ENCODE data around the gene PRR7.

The PRR7 gene

DNA sequence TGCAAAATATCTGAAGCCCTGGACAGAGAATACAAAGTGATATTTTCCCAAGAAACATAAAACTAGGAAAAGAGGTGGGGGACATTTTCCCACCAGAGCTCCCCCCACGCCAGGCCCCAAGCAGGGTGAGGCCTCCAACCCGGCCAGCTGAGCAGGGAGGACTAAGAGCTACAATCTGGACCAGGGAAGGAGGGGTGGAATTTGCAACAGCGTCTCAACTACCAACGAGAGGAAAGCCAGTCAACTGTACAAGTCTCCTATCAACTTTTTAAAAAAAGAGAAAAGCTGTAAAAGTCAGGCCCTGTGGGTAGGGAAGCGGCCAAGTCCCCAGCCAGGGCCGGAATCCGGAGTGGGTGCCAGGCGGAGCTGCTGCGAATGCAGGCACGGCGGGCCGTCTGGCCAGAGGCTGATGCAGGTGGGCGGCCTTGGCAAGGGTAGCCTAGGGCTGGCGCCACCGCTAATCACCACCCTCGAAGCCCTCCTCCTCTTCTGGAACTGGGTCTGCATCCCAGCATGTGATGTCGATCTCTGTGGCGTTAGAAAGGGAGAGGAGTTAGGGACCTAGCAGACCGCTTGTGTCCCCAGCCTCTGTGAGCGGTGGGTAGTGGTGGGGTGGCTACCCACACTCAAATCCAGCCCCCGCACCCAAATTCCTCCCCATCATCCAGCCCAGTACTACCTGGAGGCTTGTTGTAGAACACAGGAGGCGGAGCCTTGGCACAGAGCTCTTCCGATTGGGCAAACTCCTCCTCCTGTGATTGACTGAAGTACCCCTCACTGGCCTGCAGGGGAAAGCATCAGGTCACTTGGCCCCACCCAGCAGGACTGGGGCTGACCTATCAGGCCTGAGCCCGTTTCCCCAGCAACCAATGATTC, 10.6 kb downstream of the PRR7 start:
- H4K20me1 ChIP-seq (ENCODE audit: control insufficient read depth, insufficient read depth, low read depth, low read length): peaks cover 10% of the 10 kb centered on the region; the same call in 1 of the 2 replicates
- TF ChIP-seq, protein P1, sequence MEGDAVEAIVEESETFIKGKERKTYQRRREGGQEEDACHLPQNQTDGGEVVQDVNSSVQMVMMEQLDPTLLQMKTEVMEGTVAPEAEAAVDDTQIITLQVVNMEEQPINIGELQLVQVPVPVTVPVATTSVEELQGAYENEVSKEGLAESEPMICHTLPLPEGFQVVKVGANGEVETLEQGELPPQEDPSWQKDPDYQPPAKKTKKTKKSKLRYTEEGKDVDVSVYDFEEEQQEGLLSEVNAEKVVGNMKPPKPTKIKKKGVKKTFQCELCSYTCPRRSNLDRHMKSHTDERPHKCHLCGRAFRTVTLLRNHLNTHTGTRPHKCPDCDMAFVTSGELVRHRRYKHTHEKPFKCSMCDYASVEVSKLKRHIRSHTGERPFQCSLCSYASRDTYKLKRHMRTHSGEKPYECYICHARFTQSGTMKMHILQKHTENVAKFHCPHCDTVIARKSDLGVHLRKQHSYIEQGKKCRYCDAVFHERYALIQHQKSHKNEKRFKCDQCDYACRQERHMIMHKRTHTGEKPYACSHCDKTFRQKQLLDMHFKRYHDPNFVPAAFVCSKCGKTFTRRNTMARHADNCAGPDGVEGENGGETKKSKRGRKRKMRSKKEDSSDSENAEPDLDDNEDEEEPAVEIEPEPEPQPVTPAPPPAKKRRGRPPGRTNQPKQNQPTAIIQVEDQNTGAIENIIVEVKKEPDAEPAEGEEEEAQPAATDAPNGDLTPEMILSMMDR (IDR thresholded peaks at IDR 0.05; ENCODE audit: low read depth, low read length, poor library complexity, severe bottlenecking): peak; percentile 29
- no peak for TF ChIP-seq EZH2phosphoT487 (IDR thresholded peaks at IDR 0.05; ENCODE audit: borderline replicate concordance, low read length)
- peaks cover 13% of the 10 kb centered on the region for H3K79me2 ChIP-seq (ENCODE audit: control insufficient read depth, low read length)
- peaks cover 34% of the 10 kb centered on the region for H3K4me1 ChIP-seq (ENCODE audit: control insufficient read depth, low read length)
- peaks cover 35% of the 10 kb centered on the region for H3K36me3 ChIP-seq (ENCODE audit: control insufficient read depth, low read length)
- no peak overlapping the region for H3K4me3 ChIP-seq (ENCODE audit: low read length)
- no peaks in the 10 kb centered on the region for H3K9me3 ChIP-seq (ENCODE audit: control insufficient read depth, insufficient read depth, low read length)
- peak overlapping the region; percentile 100 for H3K4me2 ChIP-seq (ENCODE audit: low read length)
- peaks cover 13% of the 10 kb centered on the region for H3F3A ChIP-seq (ENCODE audit: control insufficient read depth, insufficient read depth)
- H3K9me2 ChIP-seq (replicated peaks; ENCODE audit: control insufficient read depth, low read length): no peaks in the 10 kb centered on the region
- H3K27me3 ChIP-seq (ENCODE audit: control insufficient read depth, low read length): no peaks in the 10 kb centered on the region
- H3K27ac ChIP-seq (ENCODE audit: low read depth, low read length): 0 out of 2 replicates have a peak overlapping the region, but pooled peaks have one; percentile 8

DNA sequence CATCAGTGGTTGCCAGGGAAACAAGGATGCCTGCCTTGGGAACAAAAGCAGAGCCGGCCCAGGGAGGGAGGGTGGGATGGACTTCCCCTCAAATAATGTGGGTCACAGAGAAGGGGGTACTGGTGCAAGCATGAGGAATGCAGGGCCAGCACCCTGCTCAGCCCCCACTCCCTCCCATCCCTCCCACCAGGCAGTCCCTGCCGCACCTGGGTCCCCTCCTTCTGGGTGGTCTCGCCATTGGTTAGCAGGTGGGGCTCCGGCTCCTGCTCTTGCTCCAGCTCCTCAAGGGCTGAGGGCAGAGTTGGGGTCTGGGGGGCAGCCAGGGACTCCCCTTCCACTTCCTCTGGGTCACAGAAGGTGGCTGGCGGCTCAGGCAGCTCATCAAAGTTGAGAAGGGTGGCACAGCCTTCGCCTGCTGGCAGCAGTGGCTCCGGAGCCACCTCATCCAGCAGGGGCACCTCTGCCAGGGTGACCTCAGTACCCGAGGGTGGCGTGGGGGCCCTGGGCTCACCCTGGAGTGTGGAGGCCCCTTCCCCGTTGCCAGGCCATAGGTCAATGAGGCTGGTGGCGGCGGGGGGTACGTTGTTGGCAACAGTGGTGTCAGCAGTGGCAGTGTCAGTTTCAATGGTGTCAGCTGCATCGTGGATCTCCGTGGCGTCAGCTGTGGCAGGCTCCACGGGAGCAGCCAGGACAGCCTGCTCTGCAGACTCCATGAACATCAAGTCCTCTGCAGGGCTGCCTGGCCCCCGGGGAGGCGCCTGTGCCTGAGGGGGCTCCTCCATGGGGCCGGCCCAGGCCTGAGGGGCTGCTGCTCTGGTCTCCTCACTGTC, 11.5 kb downstream of the PRR7 start:
- Histone ChIP-seq H3K79me2 (ENCODE audit: control insufficient read depth, low read length) (peaks cover 11% of the 10 kb centered on the region), H3K4me3 (ENCODE audit: low read length) (no peak overlapping the region), H3K4me2 (ENCODE audit: low read length) (no peak overlapping the region), H3K27me3 (ENCODE audit: control insufficient read depth, low read length) (no peaks in the 10 kb centered on the region), H3K9me2 (replicated peaks; ENCODE audit: control insufficient read depth, low read length) (no peaks in the 10 kb centered on the region), H3K9me3 (ENCODE audit: control insufficient read depth, insufficient read depth, low read length) (no peaks in the 10 kb centered on the region), H3F3A (ENCODE audit: control insufficient read depth, insufficient read depth) (peaks cover 13% of the 10 kb centered on the region), H3K4me1 (ENCODE audit: control insufficient read depth, low read length) (peaks cover 39% of the 10 kb centered on the region), H3K36me3 (ENCODE audit: control insufficient read depth, low read length) (peaks cover 32% of the 10 kb centered on the region), H3K27ac (ENCODE audit: low read depth, low read length) (no peak overlapping the region), H4K20me1 (ENCODE audit: control insufficient read depth, insufficient read depth, low read depth, low read length) (peaks cover 5% of the 10 kb centered on the region; the same call in 1 of the 2 replicates)
- TF ChIP-seq, protein P1 (IDR thresholded peaks at IDR 0.05; ENCODE audit: low read depth, low read length, poor library complexity, severe bottlenecking): no peak
- TF ChIP-seq EZH2phosphoT487 (IDR thresholded peaks at IDR 0.05; ENCODE audit: borderline replicate concordance, low read length): no peak

DNA sequence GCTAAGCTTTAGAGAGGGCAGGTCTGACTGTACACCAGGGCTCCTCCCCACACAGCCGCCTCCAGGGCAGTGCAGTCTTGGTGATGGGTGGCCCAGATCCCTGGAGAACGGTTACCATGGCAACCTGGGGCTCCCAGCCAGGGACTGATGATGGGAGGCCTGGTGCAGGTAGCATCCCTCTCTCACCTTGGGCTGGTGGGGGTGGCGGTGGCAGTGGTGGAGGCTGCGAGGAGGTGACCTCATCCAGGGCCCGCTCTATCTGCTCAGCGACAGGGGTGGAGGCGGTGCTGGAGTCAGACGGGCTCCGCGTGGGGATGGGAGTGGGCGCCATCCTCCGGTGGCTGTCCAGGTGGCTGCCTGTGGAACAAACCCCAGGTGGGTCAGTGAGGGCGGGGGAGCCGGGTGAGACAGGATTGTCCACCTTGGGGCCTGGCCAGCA, 12.3 kb downstream of the PRR7 start:
- Histone ChIP-seq H3K4me3 (ENCODE audit: low read length) (no peak overlapping the region), H3K9me3 (ENCODE audit: control insufficient read depth, insufficient read depth, low read length) (no peaks in the 10 kb centered on the region), H3K36me3 (ENCODE audit: control insufficient read depth, low read length) (peaks cover 23% of the 10 kb centered on the region), H3K27me3 (ENCODE audit: control insufficient read depth, low read length) (no peaks in the 10 kb centered on the region), H3F3A (ENCODE audit: control insufficient read depth, insufficient read depth) (peaks cover 13% of the 10 kb centered on the region), H3K79me2 (ENCODE audit: control insufficient read depth, low read length) (peaks cover 3% of the 10 kb centered on the region), H3K4me1 (ENCODE audit: control insufficient read depth, low read length) (peaks cover 30% of the 10 kb centered on the region), H3K9me2 (replicated peaks; ENCODE audit: control insufficient read depth, low read length) (no peaks in the 10 kb centered on the region), H4K20me1 (ENCODE audit: control insufficient read depth, insufficient read depth, low read depth, low read length) (0 out of 2 replicates have a peak, but pooled peaks cover 3% of the 10 kb centered on the region), H3K27ac (ENCODE audit: low read depth, low read length) (no peak overlapping the region), H3K4me2 (ENCODE audit: low read length) (no peak overlapping the region)
- TF ChIP-seq, protein P1 (IDR thresholded peaks at IDR 0.05; ENCODE audit: low read depth, low read length, poor library complexity, severe bottlenecking): no peak
- no peak for TF ChIP-seq EZH2phosphoT487 (IDR thresholded peaks at IDR 0.05; ENCODE audit: borderline replicate concordance, low read length)

Measured in DOHH2 (cell line).